Osteocyte (in vitro differentiated cells): Measurements from ENCODE around the gene NBPF15. TPM values are rescaled to one million over a fixed set of nuclear protein-coding genes. Genes with fewer than 3 reads are reported as not detected.
A peak's percentile ranks its signal among the peaks of the same experiment; 100 is the strongest.
"Not testable (repeated sequence)": the region's sequence is repeated elsewhere in the genome, so short reads cannot be mapped to it uniquely, and the experiment has no call there.

Source experiments
- DNase-seq: peaks from one replicate; pipeline ENCODE4 v3.0.0; 2021; ENCODE audit warnings: mixed read lengths; ENCODE audit not compliant: unreplicated experiment; ENCODE audit errors: extremely low spot score
- H3K27ac Mint-ChIP-seq: one replicate; pipeline ENCODE4 v1.8.0; 2021; ENCODE audit warnings: mild to moderate bottlenecking, mixed read lengths; ENCODE audit not compliant: unreplicated experiment
- H3K27me3 Mint-ChIP-seq: one replicate; pipeline ENCODE4 v1.8.0; 2021; ENCODE audit warnings: mixed read lengths; ENCODE audit not compliant: unreplicated experiment
- H3K36me3 Mint-ChIP-seq: one replicate; pipeline ENCODE4 v1.8.0; 2021; ENCODE audit warnings: mixed read lengths; ENCODE audit not compliant: unreplicated experiment
- H3K4me1 Mint-ChIP-seq: one replicate; pipeline ENCODE4 v1.8.0; 2021; ENCODE audit warnings: mixed read lengths; ENCODE audit not compliant: unreplicated experiment
- H3K4me3 Mint-ChIP-seq: one replicate; pipeline ENCODE4 v1.8.0; 2021; ENCODE audit warnings: mild to moderate bottlenecking, moderate library complexity, mixed read lengths; ENCODE audit not compliant: unreplicated experiment
- H3K9me3 Mint-ChIP-seq: one replicate; pipeline ENCODE4 v1.8.0; 2021; ENCODE audit warnings: mixed read lengths; ENCODE audit not compliant: unreplicated experiment
- long read RNA-seq: library from polyadenylated mRNA; unstranded; transcript quantifications from one replicate; pipeline ENCODE4 v2.0.0, GENCODE V29; 2021
- total RNA-seq: library from RNA; stranded (reverse); gene quantifications from 2 replicates; pipeline ENCODE4 v1.2.1, GENCODE V29; 2021

NBPF15 gene
- 70.1 and 72.0 TPM in 2 replicates for total RNA-seq
- long read RNA-seq, partial matches to known transcripts = 19 of 56 reads
- long read RNA-seq, other reads (novel, unspliced or antisense) = 37 of 56 reads

GRCh38 chr1:144461136-144461759, at the start of gene NBPF15:
TSS of gene NBPF15 (minus strand) at chr1:144461669. CDS start at chr1:144440003, 21,666 bp downstream.
- not testable (repeated sequence) for H3K9me3 Mint-ChIP-seq, H3K36me3 Mint-ChIP-seq, H3K27me3 Mint-ChIP-seq, H3K4me1 Mint-ChIP-seq
- peak within 1 kb of the TSS; percentile 93 for H3K27ac Mint-ChIP-seq
- DNase-seq = peak; percentile 92
- peak within 1 kb of the TSS; percentile 98 for H3K4me3 Mint-ChIP-seq

- peaks cover 10% of the 10 kb centered on the region for H3K27me3 Mint-ChIP-seq
- H3K4me1 Mint-ChIP-seq, H3K9me3 Mint-ChIP-seq: not testable (repeated sequence)
Observed at GRCh38 chr1:144496429-144496828, 35.0 kb upstream of the NBPF15 start.

GRCh38 chr1:144494130-144494529, 32.7 kb upstream of the NBPF15 start:
- H3K9me3 Mint-ChIP-seq, H3K4me1 Mint-ChIP-seq, DNase-seq, H3K36me3 Mint-ChIP-seq, H3K27ac Mint-ChIP-seq, H3K4me3 Mint-ChIP-seq: not testable (repeated sequence)
- H3K27me3 Mint-ChIP-seq = peaks cover 10% of the 10 kb centered on the region

More at GRCh38 chr1:144496429-144496828, 35.0 kb upstream of the NBPF15 start:
- DNase-seq, H3K36me3 Mint-ChIP-seq, H3K4me3 Mint-ChIP-seq, H3K27ac Mint-ChIP-seq: not testable (repeated sequence)

- not testable (repeated sequence) for H3K27me3 Mint-ChIP-seq, DNase-seq, H3K27ac Mint-ChIP-seq, H3K9me3 Mint-ChIP-seq, H3K4me3 Mint-ChIP-seq, H3K4me1 Mint-ChIP-seq, H3K36me3 Mint-ChIP-seq
Observed at GRCh38 chr1:144490394-144490793, 28.9 kb upstream of the NBPF15 start.

- DNase-seq, H3K4me3 Mint-ChIP-seq, H3K27ac Mint-ChIP-seq: not testable (repeated sequence)
Observed at GRCh38 chr1:144487002-144487401, 25.5 kb upstream of the NBPF15 start.

GRCh38 chr1:144485048-144485993, 23.9 kb upstream of the NBPF15 start:
- not testable (repeated sequence) for H3K4me1 Mint-ChIP-seq, DNase-seq, H3K36me3 Mint-ChIP-seq, H3K9me3 Mint-ChIP-seq, H3K27me3 Mint-ChIP-seq, H3K4me3 Mint-ChIP-seq, H3K27ac Mint-ChIP-seq

More at GRCh38 chr1:144487002-144487401, 25.5 kb upstream of the NBPF15 start:
- H3K9me3 Mint-ChIP-seq, H3K36me3 Mint-ChIP-seq, H3K4me1 Mint-ChIP-seq, H3K27me3 Mint-ChIP-seq: not testable (repeated sequence)

- H3K4me1 Mint-ChIP-seq, H3K27me3 Mint-ChIP-seq, H3K9me3 Mint-ChIP-seq, DNase-seq, H3K4me3 Mint-ChIP-seq, H3K27ac Mint-ChIP-seq, H3K36me3 Mint-ChIP-seq: not testable (repeated sequence)
Observed at GRCh38 chr1:144473897-144474296, 12.4 kb upstream of the NBPF15 start.

GRCh38 chr1:144471434-144471833, 10.0 kb upstream of the NBPF15 start:
- not testable (repeated sequence) for H3K9me3 Mint-ChIP-seq, H3K4me1 Mint-ChIP-seq, H3K4me3 Mint-ChIP-seq, H3K36me3 Mint-ChIP-seq, H3K27ac Mint-ChIP-seq, DNase-seq
- H3K27me3 Mint-ChIP-seq = peaks cover 19% of the 10 kb centered on the region

GRCh38 chr1:144461778-144462177, 309 bp upstream of the NBPF15 start:
- peak overlapping the region; percentile 98 for H3K4me3 Mint-ChIP-seq
- not testable (repeated sequence) for H3K9me3 Mint-ChIP-seq, H3K27ac Mint-ChIP-seq, H3K36me3 Mint-ChIP-seq, H3K27me3 Mint-ChIP-seq, DNase-seq, H3K4me1 Mint-ChIP-seq

GRCh38 chr1:144460686-144461085, 783 bp downstream of the NBPF15 start:
- peak overlapping the region; percentile 98 for H3K4me3 Mint-ChIP-seq
- H3K27me3 Mint-ChIP-seq, DNase-seq, H3K9me3 Mint-ChIP-seq, H3K27ac Mint-ChIP-seq, H3K36me3 Mint-ChIP-seq, H3K4me1 Mint-ChIP-seq: not testable (repeated sequence)

- not testable (repeated sequence) for DNase-seq, H3K27me3 Mint-ChIP-seq, H3K4me3 Mint-ChIP-seq, H3K9me3 Mint-ChIP-seq, H3K36me3 Mint-ChIP-seq, H3K27ac Mint-ChIP-seq, H3K4me1 Mint-ChIP-seq
Observed at GRCh38 chr1:144442402-144442801, 19.1 kb downstream of the NBPF15 start.
